GM12864 (cell line): Measurements from ENCODE around the gene STAG1.
"Not testable (repeated sequence)": the region's sequence is repeated elsewhere in the genome, so short reads cannot be mapped to it uniquely, and the experiment has no call there.

ENCODE experiments used
- DNase-seq: peaks from one replicate; pipeline ENCODE4 v3.0.0-alpha.2; 2011; ENCODE audit warnings: low read depth
- H3K4me3 ChIP-seq: 2 replicates; pipeline ENCODE4 v1.5.1; 2011; ENCODE audit warnings: mild to moderate bottlenecking, low read depth, low read length, control low read depth
- TF ChIP-seq, protein P1 (sequence below): IDR thresholded peaks from 2 replicates; pipeline ENCODE4 v1.5.1; 2011; ENCODE audit warnings: low read depth, mild to moderate bottlenecking, moderate library complexity, low read length, control low read depth, inconsistent platforms; ENCODE audit errors: missing control alignments

Gene STAG1

DNA sequence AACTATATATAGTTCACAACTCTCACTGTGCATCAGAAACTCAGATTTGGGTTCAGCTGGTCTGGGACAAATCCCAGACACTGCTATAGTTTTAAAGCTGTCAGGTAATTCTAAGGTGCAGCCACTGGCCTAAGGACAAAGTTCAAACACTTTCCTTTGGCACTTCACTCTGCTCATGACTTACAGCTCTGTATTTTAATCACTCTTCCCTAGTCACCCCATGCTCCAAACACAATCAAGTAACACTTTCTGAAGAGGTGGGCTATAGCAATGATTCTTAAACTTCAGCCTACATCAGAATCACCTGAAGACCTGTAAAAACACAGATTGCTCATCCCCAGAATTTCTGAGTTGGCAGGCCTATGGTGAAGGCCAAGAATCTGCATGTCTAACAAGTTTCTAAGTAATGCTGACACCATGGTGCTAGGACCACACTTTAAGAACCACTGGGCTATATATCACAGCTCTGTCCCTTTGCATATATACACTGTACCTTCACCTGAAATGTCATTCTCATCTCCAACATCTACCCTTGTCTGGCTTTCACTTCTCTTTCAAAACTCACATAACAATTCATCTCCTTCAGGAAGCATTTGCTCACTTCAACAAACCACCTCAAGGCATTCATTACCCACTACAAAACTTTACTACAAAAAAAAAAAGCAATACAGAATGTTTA is 21.4 kb downstream of the STAG1 start:
- no peak overlapping the region for H3K4me3 ChIP-seq
- TF ChIP-seq, protein P1, sequence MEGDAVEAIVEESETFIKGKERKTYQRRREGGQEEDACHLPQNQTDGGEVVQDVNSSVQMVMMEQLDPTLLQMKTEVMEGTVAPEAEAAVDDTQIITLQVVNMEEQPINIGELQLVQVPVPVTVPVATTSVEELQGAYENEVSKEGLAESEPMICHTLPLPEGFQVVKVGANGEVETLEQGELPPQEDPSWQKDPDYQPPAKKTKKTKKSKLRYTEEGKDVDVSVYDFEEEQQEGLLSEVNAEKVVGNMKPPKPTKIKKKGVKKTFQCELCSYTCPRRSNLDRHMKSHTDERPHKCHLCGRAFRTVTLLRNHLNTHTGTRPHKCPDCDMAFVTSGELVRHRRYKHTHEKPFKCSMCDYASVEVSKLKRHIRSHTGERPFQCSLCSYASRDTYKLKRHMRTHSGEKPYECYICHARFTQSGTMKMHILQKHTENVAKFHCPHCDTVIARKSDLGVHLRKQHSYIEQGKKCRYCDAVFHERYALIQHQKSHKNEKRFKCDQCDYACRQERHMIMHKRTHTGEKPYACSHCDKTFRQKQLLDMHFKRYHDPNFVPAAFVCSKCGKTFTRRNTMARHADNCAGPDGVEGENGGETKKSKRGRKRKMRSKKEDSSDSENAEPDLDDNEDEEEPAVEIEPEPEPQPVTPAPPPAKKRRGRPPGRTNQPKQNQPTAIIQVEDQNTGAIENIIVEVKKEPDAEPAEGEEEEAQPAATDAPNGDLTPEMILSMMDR: no peak
- DNase-seq: no peak

DNA sequence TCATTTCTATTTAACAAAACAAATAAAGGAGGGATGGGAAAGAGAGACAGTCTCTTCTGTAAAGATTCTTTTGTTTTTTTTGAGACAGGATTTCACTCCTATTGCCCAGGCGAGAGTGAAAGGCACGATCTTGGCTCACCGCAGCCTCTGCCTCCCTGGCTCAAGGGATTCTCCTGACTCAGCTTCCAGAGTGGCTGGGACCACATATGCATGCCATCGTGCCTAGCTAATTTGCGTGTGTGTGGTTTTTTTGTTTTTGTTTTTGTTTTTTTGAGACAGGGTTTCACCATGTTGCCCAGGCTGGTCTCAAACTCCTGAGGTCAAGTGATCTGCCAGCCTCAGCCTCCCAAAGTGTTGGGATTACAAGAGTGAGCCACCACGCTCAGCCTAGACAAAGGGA is 23.3 kb downstream of the STAG1 start:
- no peak for DNase-seq
- no peak overlapping the region for H3K4me3 ChIP-seq
- TF ChIP-seq, protein P1: no peak

DNA sequence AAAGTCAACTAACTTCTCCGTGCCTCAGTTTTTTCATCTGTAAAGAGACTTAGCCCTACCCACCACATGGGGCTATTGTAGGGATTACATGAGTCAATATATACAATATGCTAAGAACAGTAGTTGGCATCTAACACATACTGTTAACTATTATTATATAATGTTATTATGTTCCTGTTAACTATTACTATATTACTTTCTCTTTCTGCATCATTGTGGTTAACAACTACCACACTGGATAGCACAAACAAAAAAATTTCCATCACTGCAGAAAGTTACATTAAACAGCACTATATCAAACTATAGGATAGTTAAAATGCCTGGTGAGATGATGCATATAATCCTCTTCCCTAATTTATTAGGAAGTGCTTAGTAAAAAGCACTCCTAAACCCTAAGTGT is 23.7 kb downstream of the STAG1 start:
- TF ChIP-seq, protein P1: no peak
- DNase-seq: no peak
- H3K4me3 ChIP-seq: no peak overlapping the region

DNA sequence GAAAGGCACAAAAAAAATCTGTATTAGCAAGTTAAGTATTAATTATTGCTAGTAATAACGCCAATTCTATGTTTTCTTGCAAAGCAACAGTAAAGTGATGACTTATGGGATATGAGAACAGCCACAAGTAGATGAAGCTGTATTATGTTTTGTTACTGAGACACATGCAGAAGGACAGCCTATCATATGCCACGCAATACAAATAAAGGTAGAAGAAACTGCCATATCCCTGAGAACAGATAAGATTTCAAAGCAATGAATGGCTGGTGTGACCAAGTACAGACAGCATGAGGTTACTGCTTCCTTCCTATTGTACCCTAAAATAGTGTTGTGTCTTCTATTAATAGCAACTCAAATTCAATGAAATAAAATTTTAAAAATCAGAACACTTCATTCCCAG is 26.7 kb downstream of the STAG1 start:
- H3K4me3 ChIP-seq: no peak overlapping the region
- TF ChIP-seq, protein P1: no peak
- DNase-seq: no peak

DNA sequence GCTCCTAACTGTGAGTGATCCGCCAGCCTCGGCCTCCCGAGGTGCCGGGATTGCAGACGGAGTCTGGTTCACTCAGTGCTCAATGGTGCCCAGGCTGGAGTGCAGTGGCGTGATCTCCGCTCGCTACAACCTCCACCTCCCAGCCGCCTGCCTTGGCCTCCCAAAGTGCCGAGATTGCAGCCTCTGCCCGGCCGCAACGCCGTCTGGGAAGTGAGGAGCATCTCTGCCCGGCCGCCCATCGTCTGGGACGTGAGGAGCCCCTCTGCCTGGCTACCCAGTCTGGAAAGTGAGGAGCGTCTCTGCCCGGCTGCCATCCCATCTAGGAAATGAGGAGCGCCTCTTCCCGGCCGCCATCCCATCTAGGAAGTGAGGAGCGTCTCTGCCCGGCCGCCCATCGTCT is 29.3 kb downstream of the STAG1 start:
- not testable (repeated sequence) for DNase-seq

DNA sequence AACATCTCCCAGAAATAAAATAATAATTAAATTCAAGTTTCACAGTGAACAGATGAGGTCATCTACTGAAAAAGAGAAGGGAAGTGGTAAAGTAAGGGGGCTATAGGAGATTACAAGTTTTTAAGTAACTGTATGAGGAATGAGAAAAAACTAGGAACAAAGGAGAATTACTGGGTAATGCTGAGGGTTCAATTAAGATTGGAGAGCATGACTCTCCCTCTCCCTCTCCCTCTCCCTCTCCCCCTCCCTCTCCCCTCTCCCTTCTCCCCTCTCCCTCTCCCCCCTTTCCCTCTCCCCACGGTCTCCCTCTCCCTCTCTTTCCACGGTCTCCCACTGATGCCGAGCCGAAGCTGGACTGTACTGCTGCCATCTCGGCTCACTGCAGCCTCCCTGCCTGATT is 29.8 kb downstream of the STAG1 start:
- H3K4me3 ChIP-seq, DNase-seq: not testable (repeated sequence)

More for the DNA sequence above, 29.3 kb downstream of the STAG1 start:
- H3K4me3 ChIP-seq: not testable (repeated sequence)

DNA sequence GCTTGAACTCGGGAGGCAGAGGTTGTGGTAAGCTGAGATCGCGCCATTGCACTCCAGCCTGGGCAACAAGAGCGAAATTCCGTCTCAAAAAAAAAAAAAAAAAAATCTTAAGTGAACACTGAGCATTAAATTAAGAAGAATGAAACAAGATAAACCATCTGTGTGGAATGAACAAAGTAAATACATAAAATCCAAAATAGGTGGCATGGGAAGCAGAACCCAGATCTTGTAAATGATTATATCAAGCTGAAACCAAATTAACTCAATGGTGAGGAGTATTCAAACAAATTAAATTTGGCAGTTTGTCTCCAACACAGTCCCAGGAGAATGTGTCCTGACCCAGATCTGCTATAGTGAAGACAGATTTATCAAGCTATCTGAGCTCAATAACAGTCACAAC is 32.1 kb downstream of the STAG1 start:
- no peak for DNase-seq
- TF ChIP-seq, protein P1: no peak
- no peak overlapping the region for H3K4me3 ChIP-seq

DNA sequence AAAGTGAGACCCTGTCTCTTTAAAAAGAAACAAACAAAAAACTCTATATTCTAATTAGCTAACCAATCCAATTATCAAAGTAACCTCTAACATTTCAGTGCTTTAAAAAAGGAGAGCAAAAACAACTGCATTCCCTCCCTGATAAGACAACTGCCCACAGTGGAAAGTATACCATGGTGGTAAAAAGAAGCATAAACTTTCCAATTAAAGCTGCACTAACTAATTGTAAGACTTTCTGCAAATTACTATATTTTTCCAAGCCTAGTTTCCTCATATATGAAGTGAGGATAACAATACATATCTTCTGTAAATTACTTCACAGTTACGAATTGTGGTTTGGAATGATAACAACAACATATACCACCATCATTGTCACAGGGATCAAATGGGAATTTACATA is 35.5 kb downstream of the STAG1 start:
- no peak overlapping the region for H3K4me3 ChIP-seq
- no peak for DNase-seq
- TF ChIP-seq, protein P1: no peak
